Measurements from ENCODE around the gene ALPK3.

The ALPK3 gene

DNA sequence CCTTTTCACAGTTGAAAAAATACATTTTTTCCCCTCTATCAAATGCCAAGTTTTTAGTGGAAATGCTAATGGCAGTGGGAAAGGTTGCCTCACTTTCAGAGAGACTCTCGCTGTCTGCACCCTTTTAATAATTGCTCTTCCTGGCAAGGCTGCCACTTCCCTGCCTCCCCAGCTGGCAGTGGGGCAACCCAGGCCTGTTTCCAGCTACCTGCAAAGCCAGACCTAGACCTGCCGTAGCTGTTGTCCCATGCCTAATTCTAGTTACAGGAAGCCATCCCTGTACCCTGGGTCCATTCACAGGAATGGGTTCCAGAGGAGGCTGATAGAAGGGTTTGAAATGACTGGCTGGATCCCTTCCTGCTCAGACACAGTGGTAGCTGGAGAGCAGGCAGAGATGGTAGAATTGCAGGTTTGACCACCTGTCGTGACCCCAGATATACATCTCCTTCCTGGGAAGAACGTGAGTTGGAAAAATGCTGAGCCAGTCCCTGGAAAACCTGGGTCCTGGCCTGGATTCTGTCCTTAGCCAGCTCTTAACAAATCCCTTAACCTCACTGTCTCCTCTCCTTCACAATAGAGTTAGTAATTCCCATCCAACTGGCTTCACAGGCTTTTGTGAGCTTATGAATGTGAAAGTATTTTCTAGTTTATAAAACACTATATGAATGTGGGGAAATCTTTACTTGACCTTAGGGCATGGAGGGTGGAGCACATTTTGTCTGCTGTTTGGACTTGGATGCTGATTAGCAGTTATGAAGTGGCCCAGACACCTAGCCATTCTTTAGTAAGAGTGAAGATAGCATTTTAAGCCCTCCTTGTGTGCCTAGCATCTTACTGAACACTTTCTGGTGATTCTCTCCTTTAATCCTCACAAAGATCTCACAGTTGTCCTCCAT is 12.9 kb upstream of the ALPK3 start:
- Histone ChIP-seq H3K9me3 (ENCODE audit: low read depth, low read length) (no peaks in the 10 kb centered on the region), H3K4me3 (no peak overlapping the region), H3K9ac (ENCODE audit: insufficient read length) (no peak overlapping the region), H3K27ac (no peak overlapping the region), H3K36me3 (ENCODE audit: insufficient read depth, low read length) (peaks cover 35% of the 10 kb centered on the region)
- DNase-seq (ENCODE audit: low read depth, low spot score): no peak
- no peak for TF ChIP-seq EZH2 (IDR thresholded peaks at IDR 0.05)
- TF ChIP-seq POLR2AphosphoS5 (IDR thresholded peaks at IDR 0.05; ENCODE audit: borderline replicate concordance, low read depth, low read length): no peak
- TF ChIP-seq FOXP2 (optimal IDR thresholded peaks at IDR 0.05; ENCODE audit: control extremely low read depth, extremely low read length, insufficient read depth): no peak

DNA sequence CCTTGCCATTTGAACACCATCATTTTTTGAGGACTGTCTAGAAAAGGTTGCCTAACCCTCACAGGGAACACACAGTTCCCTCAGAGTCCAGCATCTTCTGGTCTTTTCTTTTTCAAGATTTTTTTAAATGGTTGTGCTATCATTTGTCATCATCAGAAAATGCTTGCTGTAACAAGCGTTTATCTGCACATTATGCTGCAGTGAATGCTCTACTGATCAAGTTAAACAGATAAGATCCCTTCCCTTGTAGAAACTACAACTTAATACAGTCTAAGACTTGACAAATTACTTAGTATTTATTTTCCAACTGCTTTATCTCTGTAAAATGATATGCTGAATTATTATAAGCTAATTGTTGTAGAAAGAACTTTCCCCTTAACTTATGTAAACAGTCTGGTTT is 11.9 kb upstream of the ALPK3 start:
- Histone ChIP-seq H3K9ac (ENCODE audit: insufficient read length) (no peak overlapping the region), H3K4me3 (no peak overlapping the region), H3K27ac (no peak overlapping the region), H3K36me3 (ENCODE audit: insufficient read depth, low read length) (peaks cover 25% of the 10 kb centered on the region), H3K9me3 (ENCODE audit: low read depth, low read length) (no peaks in the 10 kb centered on the region)
- TF ChIP-seq FOXP2 (optimal IDR thresholded peaks at IDR 0.05; ENCODE audit: control extremely low read depth, extremely low read length, insufficient read depth) (no peak), EZH2 (IDR thresholded peaks at IDR 0.05) (no peak), POLR2AphosphoS5 (IDR thresholded peaks at IDR 0.05; ENCODE audit: borderline replicate concordance, low read depth, low read length) (no peak)
- no peak for DNase-seq (ENCODE audit: low read depth, low spot score)

DNA sequence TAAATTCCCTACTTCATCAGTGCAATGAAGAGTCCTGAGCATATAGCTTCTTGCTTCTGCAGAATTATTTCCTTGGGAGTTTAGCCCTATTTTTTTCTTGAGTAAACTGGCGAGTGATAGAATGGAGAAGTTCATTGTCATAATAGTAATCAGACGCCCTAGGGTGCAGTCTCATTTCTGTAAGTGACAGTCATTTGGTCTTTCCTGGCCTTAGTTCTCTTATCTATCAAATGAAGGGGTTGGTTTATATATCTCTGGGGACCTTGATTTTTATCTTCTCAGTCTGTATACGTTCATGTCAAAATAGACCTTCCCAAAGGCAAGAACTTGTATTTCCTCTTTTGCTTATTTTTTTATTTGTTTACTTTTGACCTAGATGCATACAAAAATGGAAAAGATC is 9.9 kb upstream of the ALPK3 start:
- no peak overlapping the region for H3K9ac ChIP-seq (ENCODE audit: insufficient read length)
- H3K27ac ChIP-seq: no peak overlapping the region
- H3K9me3 ChIP-seq (ENCODE audit: low read depth, low read length): no peaks in the 10 kb centered on the region
- DNase-seq (ENCODE audit: low read depth, low spot score): no peak
- TF ChIP-seq EZH2 (IDR thresholded peaks at IDR 0.05) (no peak), FOXP2 (optimal IDR thresholded peaks at IDR 0.05; ENCODE audit: control extremely low read depth, extremely low read length, insufficient read depth) (no peak), POLR2AphosphoS5 (IDR thresholded peaks at IDR 0.05; ENCODE audit: borderline replicate concordance, low read depth, low read length) (no peak)
- H3K36me3 ChIP-seq (ENCODE audit: insufficient read depth, low read length): peaks cover 13% of the 10 kb centered on the region; the same call in 1 of the 2 replicates
- H3K4me3 ChIP-seq: no peak overlapping the region

DNA sequence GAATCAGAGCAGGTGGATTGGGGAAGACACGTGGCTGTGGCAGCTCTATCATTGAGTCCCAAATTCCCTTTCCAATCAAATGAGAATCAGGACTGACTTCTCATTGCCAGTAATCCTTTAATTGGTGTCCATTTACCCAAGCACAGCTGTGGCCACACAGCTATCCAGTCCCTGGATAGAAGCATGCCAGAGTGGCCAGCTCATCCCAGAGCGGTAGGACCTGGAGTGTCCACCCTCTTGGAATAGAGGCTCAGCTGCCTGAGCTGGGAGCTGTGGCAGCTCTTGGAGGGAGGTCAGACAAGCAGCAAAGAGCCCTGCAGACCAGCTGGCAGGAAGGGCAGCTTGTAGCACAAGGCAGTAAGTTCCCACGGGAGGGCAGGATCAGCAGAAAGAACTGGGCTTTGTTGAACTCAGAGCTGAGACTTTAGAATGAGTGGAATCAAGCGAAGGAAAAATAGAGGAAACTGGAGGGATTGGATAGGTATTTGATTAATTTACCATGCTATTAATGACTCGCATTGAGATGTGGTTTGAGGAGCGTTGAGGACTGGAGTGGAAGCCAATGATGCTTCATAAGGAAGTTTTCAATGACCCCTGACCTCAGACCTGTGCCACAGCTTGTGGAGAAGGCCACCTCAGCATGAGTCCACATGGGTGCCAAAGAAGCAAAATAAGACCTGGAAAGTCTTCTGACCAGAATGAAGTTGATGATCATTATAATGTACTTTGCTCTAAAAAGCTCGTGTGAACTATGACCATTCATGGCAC is 6.9 kb upstream of the ALPK3 start:
- H3K4me3 ChIP-seq: no peak overlapping the region
- H3K9ac ChIP-seq (ENCODE audit: insufficient read length): no peak overlapping the region
- H3K36me3 ChIP-seq (ENCODE audit: insufficient read depth, low read length): no peaks in the 10 kb centered on the region
- DNase-seq (ENCODE audit: low read depth, low spot score): no peak
- no peaks in the 10 kb centered on the region for H3K9me3 ChIP-seq (ENCODE audit: low read depth, low read length)
- no peak overlapping the region for H3K27ac ChIP-seq
- TF ChIP-seq FOXP2 (optimal IDR thresholded peaks at IDR 0.05; ENCODE audit: control extremely low read depth, extremely low read length, insufficient read depth): no peak

DNA sequence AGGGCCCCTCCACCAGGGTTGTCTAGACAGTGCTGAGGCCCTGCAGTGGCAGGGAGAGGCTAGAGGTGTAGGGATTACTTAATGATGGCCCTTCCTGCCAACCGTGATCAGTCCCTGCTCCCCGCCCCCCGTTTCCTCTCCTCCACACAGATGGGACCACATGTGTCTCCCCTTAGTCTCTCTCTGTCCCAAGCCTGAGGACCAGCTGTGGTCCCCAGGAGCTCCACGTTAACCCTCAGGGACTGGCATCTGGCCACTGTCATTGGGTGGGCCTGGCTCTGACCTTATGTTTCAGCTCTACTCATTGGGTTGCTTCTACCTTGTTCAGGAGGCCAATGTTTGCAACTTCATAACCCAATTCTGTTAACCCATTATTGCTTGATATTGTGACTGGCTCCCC is 6.0 kb upstream of the ALPK3 start:
- TF ChIP-seq FOXP2 (optimal IDR thresholded peaks at IDR 0.05; ENCODE audit: control extremely low read depth, extremely low read length, insufficient read depth) (no peak), POLR2AphosphoS5 (IDR thresholded peaks at IDR 0.05; ENCODE audit: borderline replicate concordance, low read depth, low read length) (no peak), EZH2 (IDR thresholded peaks at IDR 0.05) (no peak)
- DNase-seq (ENCODE audit: low read depth, low spot score): no peak

DNA sequence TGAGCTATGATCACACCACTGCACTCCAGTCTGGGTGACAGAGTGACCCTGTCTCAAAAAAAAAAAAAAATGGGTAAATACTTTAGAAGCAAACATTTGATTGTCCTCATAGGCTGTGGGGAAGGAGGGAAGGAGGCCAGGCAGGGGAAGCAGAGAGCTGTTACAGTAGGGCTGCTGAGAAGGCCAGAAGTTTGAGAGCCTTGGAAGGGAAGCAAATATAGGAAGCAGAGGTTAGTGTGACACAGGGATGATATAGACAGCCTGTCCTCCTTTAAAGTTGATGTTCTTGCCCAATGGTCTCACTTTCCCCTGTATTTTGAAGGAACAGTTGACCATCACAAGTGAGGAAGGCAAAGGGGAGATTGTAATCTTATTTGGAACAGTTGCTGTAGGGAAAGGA is 5.3 kb upstream of the ALPK3 start:
- Histone ChIP-seq H3K4me3 (no peak overlapping the region), H3K36me3 (ENCODE audit: insufficient read depth, low read length) (no peaks in the 10 kb centered on the region), H3K9ac (ENCODE audit: insufficient read length) (no peak overlapping the region), H3K9me3 (ENCODE audit: low read depth, low read length) (no peaks in the 10 kb centered on the region), H3K27ac (no peak overlapping the region)
- DNase-seq (ENCODE audit: low read depth, low spot score): no peak
- no peak for TF ChIP-seq EZH2 (IDR thresholded peaks at IDR 0.05)
- no peak for TF ChIP-seq FOXP2 (optimal IDR thresholded peaks at IDR 0.05; ENCODE audit: control extremely low read depth, extremely low read length, insufficient read depth)
- TF ChIP-seq POLR2AphosphoS5 (IDR thresholded peaks at IDR 0.05; ENCODE audit: borderline replicate concordance, low read depth, low read length): no peak

More for the DNA sequence above, 6.0 kb upstream of the ALPK3 start:
- Histone ChIP-seq H3K9ac (ENCODE audit: insufficient read length) (no peak overlapping the region), H3K4me3 (no peak overlapping the region), H3K27ac (no peak overlapping the region), H3K9me3 (ENCODE audit: low read depth, low read length) (no peaks in the 10 kb centered on the region), H3K36me3 (ENCODE audit: insufficient read depth, low read length) (no peaks in the 10 kb centered on the region)

DNA sequence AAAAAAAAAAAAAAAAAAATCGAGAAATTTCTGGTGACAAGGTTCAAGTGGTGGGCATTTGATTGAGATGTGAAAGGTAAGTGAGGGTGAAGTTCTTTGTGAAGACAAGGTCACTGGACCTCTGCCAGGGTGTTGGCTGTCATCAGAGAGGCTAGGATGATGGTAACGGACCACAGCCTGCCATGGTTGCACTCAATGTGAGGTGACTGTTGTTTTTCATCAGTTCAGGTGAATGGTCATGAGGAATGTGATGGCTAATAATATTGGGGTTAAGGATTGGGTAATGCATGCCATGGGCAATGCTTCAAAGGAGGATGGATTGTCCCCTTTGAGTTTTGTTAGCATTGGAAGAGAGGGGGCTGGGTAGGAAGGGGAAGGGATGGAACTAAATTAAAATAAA is 4.3 kb upstream of the ALPK3 start:
- Histone ChIP-seq H3K27ac (no peak overlapping the region), H3K36me3 (ENCODE audit: insufficient read depth, low read length) (no peaks in the 10 kb centered on the region), H3K4me3 (no peak overlapping the region), H3K9me3 (ENCODE audit: low read depth, low read length) (no peaks in the 10 kb centered on the region), H3K9ac (ENCODE audit: insufficient read length) (no peak overlapping the region)
- no peak for DNase-seq (ENCODE audit: low read depth, low spot score)
- TF ChIP-seq POLR2AphosphoS5 (IDR thresholded peaks at IDR 0.05; ENCODE audit: borderline replicate concordance, low read depth, low read length) (no peak), EZH2 (IDR thresholded peaks at IDR 0.05) (no peak), FOXP2 (optimal IDR thresholded peaks at IDR 0.05; ENCODE audit: control extremely low read depth, extremely low read length, insufficient read depth) (no peak)

DNA sequence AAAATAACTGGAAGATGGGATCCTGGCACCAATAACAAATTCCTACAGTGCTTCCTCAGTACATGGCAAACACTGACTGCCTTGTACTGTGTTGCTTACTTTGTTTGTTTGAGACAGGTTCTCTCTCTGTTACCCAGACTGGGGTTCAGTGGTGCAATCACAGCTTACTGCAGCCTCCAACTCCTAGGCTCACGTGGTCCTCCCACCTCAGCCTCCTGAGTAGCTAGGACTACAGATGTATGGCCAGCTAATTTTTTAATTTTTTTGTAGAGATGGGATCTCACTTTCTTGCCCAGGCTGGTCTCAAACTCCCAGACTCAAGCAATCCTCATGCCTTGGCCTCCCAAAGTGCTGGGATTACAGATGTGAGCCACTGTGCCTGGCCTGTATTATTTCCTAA is 3.7 kb upstream of the ALPK3 start:
- no peak for DNase-seq (ENCODE audit: low read depth, low spot score)
- H3K4me3 ChIP-seq: no peak overlapping the region
- no peaks in the 10 kb centered on the region for H3K36me3 ChIP-seq (ENCODE audit: insufficient read depth, low read length)
- no peak overlapping the region for H3K27ac ChIP-seq
- no peaks in the 10 kb centered on the region for H3K9me3 ChIP-seq (ENCODE audit: low read depth, low read length)
- H3K9ac ChIP-seq (ENCODE audit: insufficient read length): no peak overlapping the region
- no peak for TF ChIP-seq FOXP2 (optimal IDR thresholded peaks at IDR 0.05; ENCODE audit: control extremely low read depth, extremely low read length, insufficient read depth)
- TF ChIP-seq POLR2AphosphoS5 (IDR thresholded peaks at IDR 0.05; ENCODE audit: borderline replicate concordance, low read depth, low read length): no peak
- TF ChIP-seq EZH2 (IDR thresholded peaks at IDR 0.05): no peak
